ENCODE data around the gene TMEM63A. TPM values are rescaled to one million over a fixed set of nuclear protein-coding genes. Genes with fewer than 3 reads are reported as not detected.

Gene TMEM63A
- total and polyA plus RNA-seq, 10 of the 15 experiments (the other 5 are each of a cell fraction or from before 2014, with no cell fraction given): 1.3 to 33.5 (median 15.2) TPM

DNA sequence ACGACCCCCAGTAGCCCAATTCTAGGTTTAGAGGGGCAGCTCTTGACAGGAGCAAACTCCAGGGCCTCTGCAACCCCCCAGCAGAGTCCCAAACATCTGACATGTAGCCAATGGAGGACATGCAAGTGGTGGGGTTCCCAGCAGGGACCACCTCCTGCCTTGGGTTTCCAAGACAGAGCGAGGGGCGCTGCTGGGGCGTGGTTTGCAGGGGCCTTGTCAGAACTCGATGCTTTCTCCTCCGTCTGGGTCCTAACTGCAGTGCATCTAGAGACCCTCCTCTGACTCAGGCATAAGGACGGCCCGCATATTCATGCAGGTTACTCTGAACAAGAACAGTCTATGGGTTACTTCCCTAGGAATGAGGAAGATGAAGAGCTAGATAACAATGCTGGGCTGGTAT lies 55.1 kb downstream of the TMEM63A start:
- in situ Hi-C loops (cut with MboI): no loop called here
- ChIA-PET RAD21 (ENCODE audit: unreplicated experiment) (no interaction called here), CTCF (no interaction called here), SMC1A (ENCODE audit: uncharacterized antibody, unreplicated experiment) (no interaction called here), POLR2A (no interaction called here)
- no peak for ATAC-seq
- H2AFZ ChIP-seq (ENCODE audit: control insufficient read depth, low read depth, low read length): no peak overlapping the region
- intact Hi-C loops (cut with micrococcal nuclease; ENCODE audit: unreplicated experiment): no loop called here
- no peaks in the 10 kb centered on the region for H3K9me3 ChIP-seq (replicated peaks; ENCODE audit: control insufficient read depth, insufficient read depth, low read length)
- no peaks in the 10 kb centered on the region for H3K79me2 ChIP-seq (ENCODE audit: control insufficient read depth, insufficient read depth, low read length)
- FAIRE-seq: no peak
- WGBS (ENCODE audit: insufficient coverage, insufficient replicate concordance, low lambda C conversion rate, missing lambda C conversion rate): 38% methylated on average over 8 of the region's 8 CpGs
- no peak overlapping the region for H3K27ac ChIP-seq (ENCODE audit: control insufficient read depth, insufficient read depth)
- no peaks in the 10 kb centered on the region for H3K36me3 ChIP-seq (ENCODE audit: control insufficient read depth in 2 of 2, insufficient read depth in 2 of 2, low read length in 1 of 2)
- BruUV-seq (replicated peaks): no TSS peak
- H3K27me3 ChIP-seq (replicated peaks in 1 of 2; ENCODE audit: control insufficient read depth in 2 of 2, insufficient read depth in 2 of 2, low read length in 1 of 2): no peaks in the 10 kb centered on the region
- H3K4me2 ChIP-seq (ENCODE audit: control insufficient read depth, insufficient read depth): no peak overlapping the region
- TF ChIP-seq STAT1 (conservative IDR thresholded peaks at IDR 0.05) (no peak), NR2C2 (IDR thresholded peaks at IDR 0.05; ENCODE audit: borderline replicate concordance, control insufficient read depth, insufficient read length, low read depth) (no peak), NR2F1 (conservative IDR thresholded peaks at IDR 0.05) (no peak), TBL1XR1 (IDR thresholded peaks at IDR 0.05; ENCODE audit: low read depth, low read length) (no peak), NRF1 (conservative IDR thresholded peaks at IDR 0.05; ENCODE audit: low read depth, low read length) (no peak)
- TF ChIP-seq, protein P1, sequence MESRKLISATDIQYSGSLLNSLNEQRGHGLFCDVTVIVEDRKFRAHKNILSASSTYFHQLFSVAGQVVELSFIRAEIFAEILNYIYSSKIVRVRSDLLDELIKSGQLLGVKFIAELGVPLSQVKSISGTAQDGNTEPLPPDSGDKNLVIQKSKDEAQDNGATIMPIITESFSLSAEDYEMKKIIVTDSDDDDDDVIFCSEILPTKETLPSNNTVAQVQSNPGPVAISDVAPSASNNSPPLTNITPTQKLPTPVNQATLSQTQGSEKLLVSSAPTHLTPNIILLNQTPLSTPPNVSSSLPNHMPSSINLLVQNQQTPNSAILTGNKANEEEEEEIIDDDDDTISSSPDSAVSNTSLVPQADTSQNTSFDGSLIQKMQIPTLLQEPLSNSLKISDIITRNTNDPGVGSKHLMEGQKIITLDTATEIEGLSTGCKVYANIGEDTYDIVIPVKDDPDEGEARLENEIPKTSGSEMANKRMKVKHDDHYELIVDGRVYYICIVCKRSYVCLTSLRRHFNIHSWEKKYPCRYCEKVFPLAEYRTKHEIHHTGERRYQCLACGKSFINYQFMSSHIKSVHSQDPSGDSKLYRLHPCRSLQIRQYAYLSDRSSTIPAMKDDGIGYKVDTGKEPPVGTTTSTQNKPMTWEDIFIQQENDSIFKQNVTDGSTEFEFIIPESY (IDR thresholded peaks at IDR 0.05): no peak
- TF ChIP-seq, protein P2, sequence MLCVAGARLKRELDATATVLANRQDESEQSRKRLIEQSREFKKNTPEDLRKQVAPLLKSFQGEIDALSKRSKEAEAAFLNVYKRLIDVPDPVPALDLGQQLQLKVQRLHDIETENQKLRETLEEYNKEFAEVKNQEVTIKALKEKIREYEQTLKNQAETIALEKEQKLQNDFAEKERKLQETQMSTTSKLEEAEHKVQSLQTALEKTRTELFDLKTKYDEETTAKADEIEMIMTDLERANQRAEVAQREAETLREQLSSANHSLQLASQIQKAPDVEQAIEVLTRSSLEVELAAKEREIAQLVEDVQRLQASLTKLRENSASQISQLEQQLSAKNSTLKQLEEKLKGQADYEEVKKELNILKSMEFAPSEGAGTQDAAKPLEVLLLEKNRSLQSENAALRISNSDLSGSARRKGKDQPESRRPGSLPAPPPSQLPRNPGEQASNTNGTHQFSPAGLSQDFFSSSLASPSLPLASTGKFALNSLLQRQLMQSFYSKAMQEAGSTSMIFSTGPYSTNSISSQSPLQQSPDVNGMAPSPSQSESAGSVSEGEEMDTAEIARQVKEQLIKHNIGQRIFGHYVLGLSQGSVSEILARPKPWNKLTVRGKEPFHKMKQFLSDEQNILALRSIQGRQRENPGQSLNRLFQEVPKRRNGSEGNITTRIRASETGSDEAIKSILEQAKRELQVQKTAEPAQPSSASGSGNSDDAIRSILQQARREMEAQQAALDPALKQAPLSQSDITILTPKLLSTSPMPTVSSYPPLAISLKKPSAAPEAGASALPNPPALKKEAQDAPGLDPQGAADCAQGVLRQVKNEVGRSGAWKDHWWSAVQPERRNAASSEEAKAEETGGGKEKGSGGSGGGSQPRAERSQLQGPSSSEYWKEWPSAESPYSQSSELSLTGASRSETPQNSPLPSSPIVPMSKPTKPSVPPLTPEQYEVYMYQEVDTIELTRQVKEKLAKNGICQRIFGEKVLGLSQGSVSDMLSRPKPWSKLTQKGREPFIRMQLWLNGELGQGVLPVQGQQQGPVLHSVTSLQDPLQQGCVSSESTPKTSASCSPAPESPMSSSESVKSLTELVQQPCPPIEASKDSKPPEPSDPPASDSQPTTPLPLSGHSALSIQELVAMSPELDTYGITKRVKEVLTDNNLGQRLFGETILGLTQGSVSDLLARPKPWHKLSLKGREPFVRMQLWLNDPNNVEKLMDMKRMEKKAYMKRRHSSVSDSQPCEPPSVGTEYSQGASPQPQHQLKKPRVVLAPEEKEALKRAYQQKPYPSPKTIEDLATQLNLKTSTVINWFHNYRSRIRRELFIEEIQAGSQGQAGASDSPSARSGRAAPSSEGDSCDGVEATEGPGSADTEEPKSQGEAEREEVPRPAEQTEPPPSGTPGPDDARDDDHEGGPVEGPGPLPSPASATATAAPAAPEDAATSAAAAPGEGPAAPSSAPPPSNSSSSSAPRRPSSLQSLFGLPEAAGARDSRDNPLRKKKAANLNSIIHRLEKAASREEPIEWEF (IDR thresholded peaks at IDR 0.05; ENCODE audit: insufficient replicate concordance, low read depth, low read length): no peak
- TF ChIP-seq, protein P3, sequence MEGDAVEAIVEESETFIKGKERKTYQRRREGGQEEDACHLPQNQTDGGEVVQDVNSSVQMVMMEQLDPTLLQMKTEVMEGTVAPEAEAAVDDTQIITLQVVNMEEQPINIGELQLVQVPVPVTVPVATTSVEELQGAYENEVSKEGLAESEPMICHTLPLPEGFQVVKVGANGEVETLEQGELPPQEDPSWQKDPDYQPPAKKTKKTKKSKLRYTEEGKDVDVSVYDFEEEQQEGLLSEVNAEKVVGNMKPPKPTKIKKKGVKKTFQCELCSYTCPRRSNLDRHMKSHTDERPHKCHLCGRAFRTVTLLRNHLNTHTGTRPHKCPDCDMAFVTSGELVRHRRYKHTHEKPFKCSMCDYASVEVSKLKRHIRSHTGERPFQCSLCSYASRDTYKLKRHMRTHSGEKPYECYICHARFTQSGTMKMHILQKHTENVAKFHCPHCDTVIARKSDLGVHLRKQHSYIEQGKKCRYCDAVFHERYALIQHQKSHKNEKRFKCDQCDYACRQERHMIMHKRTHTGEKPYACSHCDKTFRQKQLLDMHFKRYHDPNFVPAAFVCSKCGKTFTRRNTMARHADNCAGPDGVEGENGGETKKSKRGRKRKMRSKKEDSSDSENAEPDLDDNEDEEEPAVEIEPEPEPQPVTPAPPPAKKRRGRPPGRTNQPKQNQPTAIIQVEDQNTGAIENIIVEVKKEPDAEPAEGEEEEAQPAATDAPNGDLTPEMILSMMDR (IDR thresholded peaks at IDR 0.05 in 2 of 3, conservative IDR thresholded peaks at IDR 0.05 in 1 of 3; ENCODE audit: control insufficient read depth in 2 of 3, extremely low read depth in 1 of 3, insufficient read depth in 1 of 3, low read depth in 3 of 3, low read length in 3 of 3): no peak
- no peaks in the 10 kb centered on the region for H4K20me1 ChIP-seq (ENCODE audit: control insufficient read depth, insufficient read depth)
- no peak overlapping the region for H3K9ac ChIP-seq (ENCODE audit: control insufficient read depth, insufficient read depth, low read length)
- H3K4me1 ChIP-seq (ENCODE audit: control insufficient read depth, insufficient read depth, low read length): no peaks in the 10 kb centered on the region
- no peak overlapping the region for H3K4me3 ChIP-seq
- no peak for DNase-seq (ENCODE audit: low read depth, low spot score)
